HG02885 (cell line): ENCODE data around the gene BMS1.
"Not testable (repeated sequence)": the region's sequence is repeated elsewhere in the genome, so short reads cannot be mapped to it uniquely, and the experiment has no call there.

Experiments
- ATAC-seq: cut with Tn5 transposase; IDR thresholded peaks from one replicate; pipeline ENCODE4 v1.9.1; 2021; ENCODE audit warnings: mild to moderate bottlenecking; ENCODE audit not compliant: unreplicated experiment, poor library complexity

Gene BMS1

GRCh38 chr10:42782446-42783180 is at the start of gene BMS1:
TSS of gene BMS1 (plus strand) at chr10:42782795. CDS start at chr10:42784395, 1,600 bp downstream.
- peak; percentile 95 for ATAC-seq

GRCh38 chr10:42734536-42734935 is 48.1 kb upstream of the BMS1 start:
- no peak for ATAC-seq

- no peak for ATAC-seq
Measured at GRCh38 chr10:42738679-42739078, 43.9 kb upstream of the BMS1 start.

- ATAC-seq, result not testable (repeated sequence)
Measured at GRCh38 chr10:42741536-42741935, 41.1 kb upstream of the BMS1 start.

- ATAC-seq, result no peak
Measured at GRCh38 chr10:42743697-42744096, 38.9 kb upstream of the BMS1 start.

GRCh38 chr10:42744134-42744701 is 38.4 kb upstream of the BMS1 start:
- no peak for ATAC-seq

GRCh38 chr10:42753126-42753506 is 29.5 kb upstream of the BMS1 start:
- peak; percentile 45 for ATAC-seq

GRCh38 chr10:42753507-42754154 is 29.0 kb upstream of the BMS1 start:
- no peak for ATAC-seq

GRCh38 chr10:42754155-42755027 is 28.2 kb upstream of the BMS1 start:
- peak; percentile 34 for ATAC-seq

- peak; percentile 32 for ATAC-seq
Measured at GRCh38 chr10:42755028-42755451, 27.6 kb upstream of the BMS1 start.

GRCh38 chr10:42755556-42756093 is 27.0 kb upstream of the BMS1 start:
- ATAC-seq, result no peak

GRCh38 chr10:42767906-42768305 is 14.7 kb upstream of the BMS1 start:
- ATAC-seq, result no peak

GRCh38 chr10:42768581-42769152 is 13.9 kb upstream of the BMS1 start:
- ATAC-seq, result no peak

- ATAC-seq, result no peak
Measured at GRCh38 chr10:42769173-42769572, 13.4 kb upstream of the BMS1 start.

- ATAC-seq, result no peak
Measured at GRCh38 chr10:42769673-42770072, 12.9 kb upstream of the BMS1 start.

GRCh38 chr10:42776681-42777080 is 5.9 kb upstream of the BMS1 start:
- ATAC-seq, result no peak

- no peak for ATAC-seq
Measured at GRCh38 chr10:42780456-42780855, 2.1 kb upstream of the BMS1 start.

GRCh38 chr10:42781893-42782445 is 626 bp upstream of the BMS1 start:
- ATAC-seq, result peak; percentile 10

GRCh38 chr10:42783181-42783549 is 570 bp downstream of the BMS1 start:
- ATAC-seq, result peak; percentile 3

GRCh38 chr10:42785759-42786158 is 3.2 kb downstream of the BMS1 start:
- no peak for ATAC-seq
